CD4-positive, alpha-beta T cell (primary cell): Measurements from ENCODE around the gene DCT. TPM values are rescaled to one million over a fixed set of nuclear protein-coding genes. Genes with fewer than 3 reads are reported as not detected.

Source experiments
- ATAC-seq: fragments of 200-7000 bp; cut with Tn5 transposase; one replicate; pipeline ENCODE4 v1.10.0; 2022; ENCODE audit warnings: mild to moderate bottlenecking; ENCODE audit not compliant: poor library complexity
- CTCF ChIA-PET: fragments of 350-600 bp; sonication (Branson Sonifier 250); formaldehyde crosslinking; loops from one replicate; lab custom pipeline; 2021; ENCODE audit warnings: antibody characterized with exemption, inconsistent platforms; lab: Charles Lee
- POLR2A ChIA-PET: fragments of 350-600 bp; sonication (Branson Sonifier 250); formaldehyde crosslinking; loops from one replicate; lab custom pipeline; 2021; ENCODE audit warnings: antibody characterized with exemption, inconsistent platforms; lab: Charles Lee
- DNase-seq, 14 experiments: peaks; one replicate each; pipeline ENCODE4 v3.0.0-alpha.2; 2013 to 2020; ENCODE audit warnings: mixed read lengths in 2 of 14
- H3K27ac ChIP-seq, 2 donors: one replicate each; pipeline versions ENCODE4 v1.5.1 to v1.7.0; 2013; ENCODE audit warnings: low read length in 2 of 2, low read depth in 1 of 2, mild to moderate bottlenecking in 1 of 2
- H3K27me3 ChIP-seq, 2 experiments: 1 replicate in 1 of 2; 2 replicates in 1 of 2; pipeline versions ENCODE4 v1.6.1 to v1.7.0; 2013; ENCODE audit warnings: low read length in 2 of 2, control low read depth in 1 of 2, mild to moderate bottlenecking in 1 of 2, moderate library complexity in 1 of 2; ENCODE audit not compliant: insufficient read depth in 2 of 2, control insufficient read depth in 1 of 2
- H3K36me3 ChIP-seq: one replicate; pipeline ENCODE4 v1.6.1; 2013; ENCODE audit warnings: low read length, control low read depth; ENCODE audit not compliant: insufficient read depth
- H3K4me1 ChIP-seq: one replicate; pipeline ENCODE4 v1.6.1; 2013; ENCODE audit warnings: low read length, control low read depth; ENCODE audit not compliant: insufficient read depth
- H3K4me3 ChIP-seq: one replicate; pipeline ENCODE4 v1.5.1; 2013; ENCODE audit warnings: mild to moderate bottlenecking, low read length, moderate library complexity
- H3K9me3 ChIP-seq, 2 experiments: 1 replicate in 1 of 2; 2 replicates in 1 of 2; pipeline versions ENCODE4 v1.6.1 to v1.7.0; 2013; ENCODE audit warnings: low read length in 2 of 2, mild to moderate bottlenecking in 2 of 2, control low read depth in 1 of 2, moderate library complexity in 1 of 2; ENCODE audit not compliant: control insufficient read depth in 1 of 2, insufficient read depth in 1 of 2
- H3K27ac Mint-ChIP-seq: one replicate; pipeline ENCODE4 v1.8.0; 2020; ENCODE audit warnings: mixed read lengths
- H3K27me3 Mint-ChIP-seq: one replicate; pipeline ENCODE4 v1.8.0; 2021; ENCODE audit warnings: mixed read lengths
- H3K36me3 Mint-ChIP-seq: one replicate; pipeline ENCODE4 v1.8.0; 2021; ENCODE audit warnings: low read depth, mixed read lengths
- H3K4me1 Mint-ChIP-seq: one replicate; pipeline ENCODE4 v1.8.0; 2021; ENCODE audit warnings: low read depth, mixed read lengths
- H3K4me3 Mint-ChIP-seq: one replicate; pipeline ENCODE4 v1.8.0; 2020; ENCODE audit warnings: mild to moderate bottlenecking, mixed read lengths
- H3K9me3 Mint-ChIP-seq: one replicate; pipeline ENCODE4 v1.8.0; 2020; ENCODE audit warnings: mixed read lengths
- CTCF ChIP-seq: fragments of 200-600 bp; IDR thresholded peaks from one replicate; pipeline ENCODE4 v1.8.0; 2022; ENCODE audit warnings: antibody characterized with exemption, mild to moderate bottlenecking
- intact Hi-C, 2 experiments: fragments of 100-400 bp; cut with DNase I in 1 of 2; cut with micrococcal nuclease in 1 of 2; formaldehyde crosslinking; loops; one replicate each; pipeline versions ENCODE4 v1.15.1 to v1.9.0; 2023 to 2025; cut with DNase I, micrococcal nuclease
- total RNA-seq, 174 experiments: library from RNA in 2 of 174; stranded (reverse) in 2 of 174; gene quantifications; one replicate each; pipeline ENCODE4 v1.2.3 and lab custom pipeline; 2021 to 2026

Gene DCT
- total RNA-seq, 2 experiments from 2014 or later, result 0.25 to 0.36 TPM

DNA sequence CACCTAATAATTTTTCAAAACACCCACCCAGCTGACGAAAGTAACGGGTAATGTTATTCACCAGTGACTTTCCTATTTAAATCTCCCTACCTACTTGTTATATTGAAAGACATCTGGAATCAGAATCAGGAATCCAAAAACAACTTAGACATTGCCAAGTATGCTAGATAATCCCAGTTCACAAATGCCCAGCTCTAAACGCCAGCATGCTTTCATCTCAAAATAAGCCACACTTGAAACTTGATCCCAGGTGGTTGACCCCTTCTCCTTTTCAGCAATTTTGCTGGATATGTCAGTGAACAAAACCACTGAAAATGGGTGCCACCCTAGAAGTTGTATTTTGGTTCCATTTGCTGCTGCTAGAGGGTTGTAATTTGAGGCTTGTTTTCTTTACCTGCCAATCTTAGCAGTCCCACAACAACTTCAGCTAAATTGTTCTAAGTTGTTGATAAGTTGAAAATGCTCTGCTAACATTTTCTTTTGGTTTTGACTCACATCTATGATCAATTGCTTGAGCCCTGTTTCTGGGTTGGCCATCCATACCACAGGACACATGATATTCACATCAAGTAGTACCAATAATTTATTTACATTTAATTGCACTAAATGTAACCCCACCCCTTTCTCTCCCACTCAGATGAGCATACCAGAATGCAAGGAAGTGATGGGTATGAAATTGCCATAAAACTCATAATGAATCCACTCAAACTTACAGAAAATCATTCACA, 66.4 kb downstream of the DCT start:
- H3K27me3 Mint-ChIP-seq, result peaks cover 48% of the 10 kb centered on the region
- H3K27me3 ChIP-seq, result peaks cover 0 to 5% of the 10 kb centered on the region in 2 experiments
- POLR2A ChIA-PET, result no interaction called here
- H3K9me3 Mint-ChIP-seq, result peaks cover 6% of the 10 kb centered on the region
- no peak overlapping the region for H3K27ac Mint-ChIP-seq
- DNase-seq (no peak), ATAC-seq (no peak)
- CTCF ChIA-PET, result no interaction called here
- TF ChIP-seq CTCF, result no peak
- no peaks in the 10 kb centered on the region for H3K4me1 ChIP-seq
- H3K36me3 Mint-ChIP-seq, result peaks cover 6% of the 10 kb centered on the region
- H3K4me3 ChIP-seq, result no peak overlapping the region
- H3K4me1 Mint-ChIP-seq, result no peaks in the 10 kb centered on the region
- H3K36me3 ChIP-seq, result no peaks in the 10 kb centered on the region
- H3K4me3 Mint-ChIP-seq, result no peak overlapping the region
- no peaks in the 10 kb centered on the region for H3K9me3 ChIP-seq
- no peak overlapping the region for H3K27ac ChIP-seq
- intact Hi-C loops, result no loop called here

DNA sequence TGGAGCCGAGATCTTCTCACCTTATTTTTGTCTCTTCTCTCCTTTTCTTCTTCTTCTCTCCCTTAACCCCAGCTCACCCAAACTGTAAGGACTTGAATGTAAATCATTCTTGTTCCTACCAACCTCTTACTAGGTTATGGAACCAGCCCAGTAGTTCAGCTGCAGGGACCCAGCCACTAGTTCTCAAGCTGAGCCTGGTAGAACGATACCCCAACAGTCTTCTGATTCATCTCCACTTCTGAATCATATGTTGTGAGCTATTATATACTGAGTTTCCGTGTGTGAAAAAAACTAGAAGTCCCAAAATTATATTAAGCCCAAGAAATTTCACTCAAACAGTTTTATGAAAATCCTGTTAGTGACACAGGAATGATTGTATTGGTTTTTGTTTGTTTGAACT, 67.7 kb downstream of the DCT start:
- Mint-ChIP-seq H3K36me3 (peaks cover 6% of the 10 kb centered on the region), H3K9me3 (no peaks in the 10 kb centered on the region), H3K4me3 (no peak overlapping the region), H3K27ac (no peak overlapping the region), H3K27me3 (peaks cover 48% of the 10 kb centered on the region), H3K4me1 (no peaks in the 10 kb centered on the region)
- no peak overlapping the region for H3K4me3 ChIP-seq
- H3K36me3 ChIP-seq, result no peaks in the 10 kb centered on the region
- no peaks in the 10 kb centered on the region for H3K4me1 ChIP-seq
- no peak for TF ChIP-seq CTCF
- ATAC-seq (no peak), DNase-seq (no peak)
- intact Hi-C loops, result no loop called here
- H3K27ac ChIP-seq, result no peak overlapping the region
- CTCF ChIA-PET, result no interaction called here
- POLR2A ChIA-PET, result no interaction called here
- no peaks in the 10 kb centered on the region for H3K9me3 ChIP-seq
- H3K27me3 ChIP-seq, result peaks cover 4 to 5% of the 10 kb centered on the region in 2 experiments

DNA sequence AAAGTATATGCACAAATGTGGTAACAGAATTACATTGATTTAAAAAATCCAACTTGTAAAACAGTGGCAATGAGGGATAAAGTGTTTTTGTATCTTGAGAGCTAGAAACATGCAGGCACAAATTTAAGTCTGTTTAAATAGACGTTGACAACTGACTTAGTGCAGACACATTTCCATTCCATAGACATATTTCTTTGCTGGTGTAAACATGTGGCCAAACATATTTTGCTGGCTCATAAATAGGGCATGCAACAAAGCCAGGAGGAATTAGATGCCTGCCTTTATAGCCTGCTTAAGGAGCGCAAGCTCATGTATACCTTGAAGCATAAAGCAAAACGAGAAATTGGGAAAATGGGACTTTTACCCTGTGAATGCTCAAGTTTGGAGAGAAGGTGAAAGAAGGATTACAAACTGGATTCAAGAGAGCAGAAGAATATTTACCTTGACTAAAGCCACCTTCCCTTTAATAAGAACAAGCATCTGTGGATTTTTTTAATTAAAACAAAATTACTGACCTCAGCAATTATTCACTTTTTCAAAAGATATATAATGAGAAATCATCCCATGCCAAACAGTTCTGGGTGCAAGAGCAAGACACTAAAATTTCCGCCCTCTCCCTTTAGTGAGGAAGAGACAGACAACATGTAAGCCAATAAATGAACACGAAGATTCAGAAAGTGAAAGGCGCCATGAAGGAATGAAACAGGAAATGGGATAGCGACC, 71.0 kb downstream of the DCT start:
- intact Hi-C loops, result no loop called here
- H3K4me3 ChIP-seq, result no peak overlapping the region
- no peaks in the 10 kb centered on the region for H3K36me3 ChIP-seq
- H3K27ac ChIP-seq, result no peak overlapping the region
- H3K27me3 ChIP-seq, result peaks cover 4 to 5% of the 10 kb centered on the region in 2 experiments
- H3K36me3 Mint-ChIP-seq, result no peaks in the 10 kb centered on the region
- H3K27me3 Mint-ChIP-seq, result peaks cover 37% of the 10 kb centered on the region
- ChIA-PET POLR2A (no interaction called here), CTCF (interaction anchor here (1.4 kb wide), 1 partner anchor 14 kb away, joined by 3 read pairs; no protein-coding TSS in a partner anchor)
- TF ChIP-seq CTCF, result no peak
- no peaks in the 10 kb centered on the region for H3K9me3 Mint-ChIP-seq
- ATAC-seq (no peak), DNase-seq (no peak)
- H3K4me1 ChIP-seq, result no peaks in the 10 kb centered on the region
- H3K27ac Mint-ChIP-seq, result no peak overlapping the region
- H3K4me1 Mint-ChIP-seq, result no peaks in the 10 kb centered on the region
- H3K9me3 ChIP-seq, result no peaks in the 10 kb centered on the region
- H3K4me3 Mint-ChIP-seq, result no peak overlapping the region
